HG03045 (cell line): ENCODE data around the gene XRN2.

Source experiments
- ATAC-seq: cut with Tn5 transposase; IDR thresholded peaks from one replicate; pipeline ENCODE4 v1.9.1; 2021; ENCODE audit warnings: mild to moderate bottlenecking, moderate library complexity; ENCODE audit not compliant: unreplicated experiment

Gene XRN2, protein sequence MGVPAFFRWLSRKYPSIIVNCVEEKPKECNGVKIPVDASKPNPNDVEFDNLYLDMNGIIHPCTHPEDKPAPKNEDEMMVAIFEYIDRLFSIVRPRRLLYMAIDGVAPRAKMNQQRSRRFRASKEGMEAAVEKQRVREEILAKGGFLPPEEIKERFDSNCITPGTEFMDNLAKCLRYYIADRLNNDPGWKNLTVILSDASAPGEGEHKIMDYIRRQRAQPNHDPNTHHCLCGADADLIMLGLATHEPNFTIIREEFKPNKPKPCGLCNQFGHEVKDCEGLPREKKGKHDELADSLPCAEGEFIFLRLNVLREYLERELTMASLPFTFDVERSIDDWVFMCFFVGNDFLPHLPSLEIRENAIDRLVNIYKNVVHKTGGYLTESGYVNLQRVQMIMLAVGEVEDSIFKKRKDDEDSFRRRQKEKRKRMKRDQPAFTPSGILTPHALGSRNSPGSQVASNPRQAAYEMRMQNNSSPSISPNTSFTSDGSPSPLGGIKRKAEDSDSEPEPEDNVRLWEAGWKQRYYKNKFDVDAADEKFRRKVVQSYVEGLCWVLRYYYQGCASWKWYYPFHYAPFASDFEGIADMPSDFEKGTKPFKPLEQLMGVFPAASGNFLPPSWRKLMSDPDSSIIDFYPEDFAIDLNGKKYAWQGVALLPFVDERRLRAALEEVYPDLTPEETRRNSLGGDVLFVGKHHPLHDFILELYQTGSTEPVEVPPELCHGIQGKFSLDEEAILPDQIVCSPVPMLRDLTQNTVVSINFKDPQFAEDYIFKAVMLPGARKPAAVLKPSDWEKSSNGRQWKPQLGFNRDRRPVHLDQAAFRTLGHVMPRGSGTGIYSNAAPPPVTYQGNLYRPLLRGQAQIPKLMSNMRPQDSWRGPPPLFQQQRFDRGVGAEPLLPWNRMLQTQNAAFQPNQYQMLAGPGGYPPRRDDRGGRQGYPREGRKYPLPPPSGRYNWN

DNA sequence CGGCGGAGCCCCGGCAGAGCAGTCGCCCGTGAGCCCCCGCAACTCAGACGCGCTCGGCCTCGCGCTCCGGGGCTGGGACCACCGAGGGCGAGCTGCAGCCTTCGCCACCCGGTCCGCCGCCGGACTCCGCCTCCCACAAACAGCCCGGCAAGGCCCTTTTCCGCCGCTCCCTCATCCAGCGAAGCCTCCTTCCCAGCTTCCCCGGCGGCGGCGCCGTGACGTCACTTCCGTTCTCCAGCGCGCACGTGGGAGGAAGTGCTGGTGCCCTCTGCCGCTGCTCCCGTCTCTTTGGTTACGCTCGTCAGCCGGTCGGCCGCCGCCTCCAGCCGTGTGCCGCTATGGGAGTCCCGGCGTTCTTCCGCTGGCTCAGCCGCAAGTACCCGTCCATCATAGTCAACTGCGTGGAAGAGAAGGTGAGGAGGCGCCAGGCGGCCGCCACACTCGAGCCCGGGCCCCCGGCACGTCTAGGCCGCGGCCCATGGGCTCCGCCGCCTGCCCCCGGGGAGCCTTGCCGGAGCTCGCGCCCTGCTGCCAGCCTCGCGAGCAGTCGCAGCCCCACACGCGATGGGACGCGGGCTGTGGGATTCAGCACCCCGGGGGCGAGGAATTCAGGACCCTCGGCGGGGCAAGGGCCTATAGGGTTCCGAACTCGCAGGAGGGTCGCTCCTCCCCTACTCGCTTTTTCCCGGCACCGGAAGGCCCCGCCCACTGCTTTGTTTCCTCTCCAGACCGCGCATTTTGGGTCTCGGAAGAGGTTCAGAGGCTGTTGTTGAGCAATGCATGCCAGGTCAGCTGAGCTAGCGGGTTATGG is at the start of gene XRN2:
TSS of gene XRN2 (plus strand) at position 271 of the 811 bp plus-strand sequence. CDS start at position 339, 68 bp downstream.
- ATAC-seq, result peak; percentile 95

DNA sequence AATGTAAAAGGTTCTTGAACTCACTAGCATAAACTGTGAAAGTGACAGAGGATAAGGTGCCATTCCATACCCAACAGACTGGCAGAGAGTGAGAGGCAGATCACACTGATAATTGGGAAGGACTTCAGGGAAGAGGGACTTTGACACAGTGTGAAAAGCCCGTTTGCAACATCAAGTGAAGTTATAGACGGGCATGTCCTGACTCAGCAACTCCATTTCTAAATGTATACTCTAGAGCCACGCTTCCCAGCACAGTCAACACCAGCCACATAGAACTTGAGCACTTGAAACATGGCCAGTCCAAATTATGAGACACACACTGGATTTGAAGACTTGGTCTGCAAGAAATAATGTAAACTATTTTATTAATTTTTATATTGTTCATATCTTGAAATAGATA is 45.9 kb upstream of the XRN2 start:
- no peak for ATAC-seq

DNA sequence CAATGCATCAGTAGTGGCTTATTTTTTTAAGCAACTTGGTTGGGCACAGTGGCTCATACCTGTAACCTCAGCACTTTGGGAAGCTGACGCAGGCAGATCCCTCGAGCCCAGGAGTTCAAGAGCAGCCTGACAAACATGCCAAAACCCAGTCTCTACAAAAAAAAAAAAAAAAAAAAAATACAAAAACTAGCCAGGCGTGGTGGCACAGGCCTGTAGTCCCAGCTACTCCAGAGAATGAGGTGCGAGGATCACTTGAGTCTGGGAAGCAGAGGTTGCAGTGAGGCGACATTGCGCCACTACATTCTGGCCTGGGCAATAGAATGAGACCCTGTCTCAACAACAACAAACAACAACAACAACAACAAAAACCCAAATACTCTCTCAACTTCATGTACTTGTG is 44.7 kb upstream of the XRN2 start:
- ATAC-seq, result no peak

DNA sequence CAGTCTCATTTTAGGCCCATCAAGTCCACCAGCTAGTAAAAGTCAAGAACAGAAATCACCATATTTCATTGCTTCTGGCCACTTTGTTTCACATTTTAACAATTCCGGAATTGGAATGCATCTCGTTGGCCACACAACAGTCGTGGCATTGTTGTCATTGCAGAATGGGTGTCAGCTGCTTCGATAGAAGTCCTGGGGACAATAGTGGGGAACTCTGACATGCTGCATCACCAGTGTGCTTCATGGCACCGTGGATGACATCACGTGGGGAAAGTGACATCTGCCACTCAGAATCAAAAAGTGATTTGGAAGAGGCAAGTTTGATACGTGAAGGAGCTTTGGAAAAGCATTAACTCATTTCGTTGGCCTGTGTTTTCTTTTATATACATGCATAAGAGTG is 43.8 kb upstream of the XRN2 start:
- no peak for ATAC-seq

DNA sequence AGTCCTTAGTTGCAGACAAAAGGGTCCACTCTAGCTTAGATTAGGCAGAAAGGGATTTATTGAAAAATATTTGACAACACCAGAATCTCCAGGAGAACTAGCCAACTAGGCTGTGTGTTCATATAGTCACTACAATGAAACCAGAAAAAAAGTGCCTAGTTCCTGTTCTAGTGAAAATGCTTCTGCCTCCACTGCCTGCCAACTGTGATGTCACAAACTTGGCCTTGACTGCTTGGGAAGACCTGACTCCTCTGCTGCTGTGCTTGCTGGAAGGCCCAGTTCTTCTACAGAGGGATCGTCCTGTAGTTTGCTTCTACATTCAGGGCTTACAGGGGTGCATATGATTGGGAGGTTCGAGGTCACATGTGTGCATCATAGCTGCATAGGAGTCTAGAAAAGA is 40.3 kb upstream of the XRN2 start:
- no peak for ATAC-seq

DNA sequence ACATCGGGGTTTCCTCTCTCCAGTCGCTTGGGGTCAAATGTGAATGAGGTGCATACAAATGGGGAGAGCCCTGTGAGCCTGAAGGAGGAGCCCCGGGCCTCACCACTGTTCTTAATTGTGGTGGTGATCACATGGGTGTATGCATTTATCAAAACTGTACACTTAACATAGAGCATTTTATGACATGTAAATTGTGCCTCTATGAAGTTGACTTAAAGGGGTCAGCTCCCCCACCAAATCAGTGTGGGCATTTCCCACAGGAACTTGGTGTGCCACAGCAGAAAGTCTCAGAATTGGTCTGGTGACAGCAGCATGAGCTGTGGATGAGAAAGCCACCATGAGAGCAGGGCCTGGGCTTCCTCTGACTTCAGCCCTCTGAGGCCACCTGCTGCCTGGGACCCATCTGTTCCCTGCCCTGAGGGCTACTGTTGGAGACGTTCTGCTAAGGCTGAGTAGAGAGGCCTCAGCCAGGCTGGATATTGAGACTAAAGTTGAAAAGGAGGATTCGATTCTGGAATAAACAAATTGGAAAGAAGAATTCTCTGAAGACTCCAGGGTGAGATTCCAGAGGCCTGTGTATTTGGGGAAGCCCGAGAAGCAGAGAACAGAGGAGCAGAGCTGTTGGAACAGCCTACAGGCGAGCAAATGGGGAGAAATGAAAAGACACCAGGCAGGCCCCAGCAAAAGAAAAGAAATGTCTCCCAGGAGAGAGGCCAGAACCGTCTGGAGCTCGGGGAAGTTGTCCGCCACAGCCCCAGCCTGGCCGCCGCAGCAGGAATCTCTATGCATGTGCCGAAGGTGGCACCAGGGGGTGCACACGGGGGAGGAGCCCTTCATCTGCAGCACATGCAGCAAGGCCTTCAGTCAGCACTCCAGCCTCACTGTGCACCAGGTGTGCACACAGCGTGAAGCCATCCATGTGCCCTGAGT is 37.6 kb upstream of the XRN2 start:
- ATAC-seq, result no peak

DNA sequence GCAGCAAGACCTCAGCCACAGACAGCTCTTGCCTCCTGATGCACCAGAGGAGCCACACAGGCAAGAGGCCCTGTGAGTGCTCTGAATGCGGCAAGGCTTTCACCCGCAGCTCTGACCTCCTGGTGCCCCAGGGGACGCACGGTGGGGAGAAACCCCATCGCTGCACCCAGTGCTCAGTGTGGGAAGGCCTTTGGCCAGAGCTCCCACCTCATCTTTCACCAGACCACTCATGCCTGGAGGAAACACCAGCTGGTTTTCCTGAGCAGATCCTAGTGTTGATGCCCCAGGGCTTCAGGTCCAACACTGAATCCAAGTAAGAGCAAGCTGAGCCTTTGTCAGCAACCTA is 37.0 kb upstream of the XRN2 start:
- ATAC-seq, result no peak

DNA sequence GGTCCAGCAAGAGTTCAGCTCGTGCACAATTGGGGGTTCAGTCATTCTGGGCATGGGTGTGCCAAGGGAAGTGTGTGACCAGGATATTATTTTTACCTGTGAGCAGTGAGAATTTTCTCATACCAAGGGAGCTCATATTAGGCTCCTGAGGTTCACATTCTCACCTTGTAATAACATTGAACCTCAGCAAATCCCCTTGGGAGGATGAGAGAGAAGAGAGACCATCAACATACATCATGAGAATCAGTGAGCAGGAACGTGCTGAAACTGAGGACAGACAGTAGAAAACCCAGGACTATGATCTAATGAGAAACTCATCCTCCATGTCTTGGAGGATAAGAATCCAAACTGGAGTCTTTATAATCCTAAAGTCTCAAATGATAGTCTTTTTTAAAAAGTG is 33.4 kb upstream of the XRN2 start:
- ATAC-seq, result no peak

DNA sequence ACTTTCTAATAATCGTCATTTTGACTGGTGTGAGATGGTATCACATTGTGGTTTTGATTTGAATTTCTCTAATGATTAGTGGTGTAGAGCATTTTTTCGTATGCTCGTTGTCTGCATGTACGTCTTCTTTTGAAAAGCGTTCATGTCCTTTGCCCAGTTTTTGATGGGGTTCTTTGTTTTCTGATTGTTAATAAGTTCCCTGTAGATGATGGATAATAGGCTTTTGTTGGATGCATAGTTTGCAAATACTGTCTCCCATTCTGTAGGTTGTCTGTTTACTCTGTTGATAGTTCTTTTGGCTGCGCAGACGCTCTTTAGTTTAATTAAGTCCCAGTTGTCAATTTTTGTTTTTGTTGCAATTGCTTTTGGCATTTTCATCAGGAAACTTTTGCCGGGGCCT is 32.3 kb upstream of the XRN2 start:
- no peak for ATAC-seq

DNA sequence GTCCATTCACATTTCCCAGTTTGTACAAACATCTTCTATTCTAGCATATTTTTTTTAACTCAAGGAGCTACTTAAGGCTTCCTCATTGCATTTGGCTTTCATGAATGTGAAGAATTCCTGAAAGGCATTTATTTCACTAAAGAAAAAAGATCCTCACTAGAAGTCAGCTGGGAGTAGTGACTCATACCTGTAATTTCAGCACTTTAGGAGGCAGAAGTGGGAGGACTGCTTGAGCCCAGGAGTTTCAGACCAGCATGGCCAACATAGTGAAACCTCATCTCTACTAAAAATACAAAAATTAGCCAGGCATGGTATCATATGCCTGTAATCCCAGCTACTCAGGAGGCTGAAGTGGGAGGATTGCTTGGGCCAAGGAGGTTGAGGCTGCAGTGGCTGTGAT is 30.9 kb upstream of the XRN2 start:
- peak; percentile 57 for ATAC-seq

DNA sequence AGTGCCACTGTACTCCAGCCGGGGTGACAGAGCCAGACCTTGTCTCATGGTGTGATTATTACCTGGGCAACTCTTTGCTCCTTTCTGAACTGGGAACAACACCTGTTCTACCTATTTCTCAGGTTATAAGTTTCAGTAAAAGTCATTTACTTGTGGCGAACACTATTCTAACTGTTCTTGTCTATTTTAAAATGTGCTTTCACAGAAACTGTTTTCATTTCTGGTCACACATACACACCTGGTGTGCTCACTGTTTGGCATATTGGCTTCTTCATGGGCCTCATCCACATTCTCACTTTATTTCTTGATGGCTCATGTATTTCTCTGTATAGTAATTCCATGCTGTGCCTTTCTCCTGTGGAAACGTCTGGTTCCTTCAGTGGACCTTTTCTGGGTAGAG is 30.5 kb upstream of the XRN2 start:
- ATAC-seq, result peak; percentile 71

DNA sequence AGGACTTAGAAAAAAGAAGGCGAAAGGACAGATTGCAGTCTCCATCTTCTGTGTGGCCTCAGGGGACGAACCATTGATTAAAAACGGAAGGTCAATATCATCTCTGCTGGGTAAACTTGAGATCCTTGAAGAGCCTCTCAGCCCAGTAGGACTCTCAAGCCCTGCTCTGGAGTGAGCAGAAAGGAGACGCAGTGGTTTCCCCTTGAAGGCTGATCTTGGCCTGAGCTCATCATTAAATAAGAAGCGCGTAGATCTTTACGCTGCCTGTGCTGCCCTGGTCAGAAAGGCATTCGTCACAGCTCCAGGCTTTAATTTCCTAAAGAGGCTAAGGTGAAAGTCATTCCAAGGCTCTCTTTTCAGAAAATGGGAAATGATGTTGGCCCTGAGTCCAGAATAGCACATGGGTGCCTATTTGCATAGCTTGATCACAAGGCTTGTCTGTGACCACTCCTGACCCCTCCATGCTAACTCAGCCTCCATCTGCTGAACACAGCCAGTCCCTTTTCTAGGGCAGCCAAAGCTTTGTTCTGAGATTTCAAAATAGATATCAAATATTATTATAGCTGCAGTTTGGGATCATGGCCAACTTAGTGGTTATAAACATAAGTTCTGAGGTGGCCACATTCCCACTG is 29.3 kb upstream of the XRN2 start:
- no peak for ATAC-seq

DNA sequence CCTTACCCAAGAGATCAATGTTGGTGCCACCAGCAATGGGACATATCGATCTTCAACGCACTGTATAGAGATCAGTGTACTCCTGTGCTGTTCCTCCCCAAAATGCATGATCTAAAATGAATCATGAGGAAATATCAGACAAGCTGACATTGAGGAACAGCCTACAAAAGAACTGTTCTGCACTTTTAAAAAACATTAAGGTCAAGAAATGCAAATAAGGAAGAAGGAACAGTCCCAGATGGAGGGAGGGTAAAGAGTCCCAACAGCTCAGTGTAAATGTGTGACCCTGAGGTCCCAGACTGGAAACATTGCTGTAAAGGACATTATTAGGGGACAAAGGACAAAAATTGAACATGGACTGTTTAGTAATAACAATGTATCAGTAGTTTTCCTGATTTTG is 24.3 kb upstream of the XRN2 start:
- ATAC-seq, result no peak

DNA sequence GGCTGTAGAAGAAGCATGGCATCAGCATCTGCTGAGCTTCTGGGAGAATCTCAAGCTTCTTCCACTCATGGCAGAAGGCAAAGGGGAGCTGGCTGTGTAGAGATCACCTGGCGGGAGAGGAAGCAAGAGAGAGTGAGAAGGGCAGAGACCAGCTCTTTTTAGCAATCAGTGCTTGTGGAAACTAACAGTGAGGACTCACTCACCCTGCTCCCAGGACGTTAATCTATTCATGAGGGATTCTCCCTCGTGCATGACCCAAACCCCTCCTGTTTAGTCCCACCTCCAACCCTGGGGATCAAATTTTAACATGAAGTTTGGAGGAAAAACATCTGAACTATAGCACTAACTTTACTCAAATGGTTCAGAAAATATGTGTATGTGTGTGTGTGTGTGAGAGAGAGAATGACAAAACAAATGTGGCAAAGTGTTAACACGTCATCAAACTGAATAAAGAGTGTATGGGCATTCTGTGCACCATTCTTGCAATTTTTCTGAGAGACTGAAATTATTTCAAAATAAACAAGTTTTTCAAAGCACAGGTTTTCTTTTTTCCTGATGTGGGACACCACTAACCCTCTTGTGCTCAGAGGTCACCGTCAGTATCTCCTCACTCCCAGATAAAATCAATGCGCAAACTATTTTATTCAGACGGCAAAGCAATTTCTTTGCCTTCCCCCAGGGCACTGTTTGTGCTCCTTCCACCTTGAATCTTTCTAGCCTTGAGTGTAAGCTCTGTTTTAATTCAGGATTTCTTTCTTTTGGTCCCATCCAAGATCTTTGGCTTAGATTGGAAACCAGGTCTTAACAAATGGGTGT is 23.2 kb upstream of the XRN2 start:
- ATAC-seq, result no peak

DNA sequence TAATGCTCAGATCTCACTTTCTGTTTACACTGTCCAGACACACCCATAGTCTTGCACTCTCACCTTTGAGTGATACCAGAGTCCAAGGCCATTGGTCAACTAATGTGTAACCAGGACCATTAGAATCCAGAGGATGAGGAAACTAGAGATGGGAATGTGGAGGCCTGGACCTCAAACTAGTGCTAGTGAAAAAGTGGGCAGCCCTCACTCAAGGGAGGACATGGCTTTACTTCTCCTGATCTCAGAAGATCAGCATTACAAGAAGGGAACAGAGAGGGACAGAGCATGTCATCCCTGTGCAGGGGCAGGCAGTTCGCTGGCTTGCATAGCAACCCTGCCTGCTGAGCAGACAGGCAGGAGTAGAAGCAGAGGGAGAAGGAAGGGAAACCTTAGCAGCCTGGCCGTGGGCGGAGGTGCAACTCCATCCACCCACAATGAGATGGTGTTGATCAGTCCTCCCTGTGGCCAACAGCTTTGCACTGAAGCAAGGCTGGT is 22.6 kb upstream of the XRN2 start:
- ATAC-seq, result no peak

DNA sequence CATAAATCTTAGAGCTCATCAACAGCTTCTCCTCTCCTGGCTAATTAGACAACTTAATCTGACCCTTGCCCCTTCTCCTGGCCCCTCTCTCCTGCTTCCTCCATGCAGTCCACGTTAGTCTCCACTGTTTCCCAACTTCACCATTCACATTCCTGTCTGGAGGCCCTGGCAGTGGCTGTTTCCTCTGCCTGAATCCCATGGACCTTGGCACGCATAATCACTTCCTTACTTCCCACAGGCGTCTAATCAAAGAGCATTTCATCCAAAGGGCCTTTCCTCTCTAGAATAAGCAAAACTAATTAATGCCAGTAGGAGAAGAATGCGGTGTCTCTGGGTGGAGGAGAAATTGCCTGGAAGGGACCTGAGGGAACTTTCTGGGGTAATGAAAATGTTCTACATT is 16.4 kb upstream of the XRN2 start:
- no peak for ATAC-seq

DNA sequence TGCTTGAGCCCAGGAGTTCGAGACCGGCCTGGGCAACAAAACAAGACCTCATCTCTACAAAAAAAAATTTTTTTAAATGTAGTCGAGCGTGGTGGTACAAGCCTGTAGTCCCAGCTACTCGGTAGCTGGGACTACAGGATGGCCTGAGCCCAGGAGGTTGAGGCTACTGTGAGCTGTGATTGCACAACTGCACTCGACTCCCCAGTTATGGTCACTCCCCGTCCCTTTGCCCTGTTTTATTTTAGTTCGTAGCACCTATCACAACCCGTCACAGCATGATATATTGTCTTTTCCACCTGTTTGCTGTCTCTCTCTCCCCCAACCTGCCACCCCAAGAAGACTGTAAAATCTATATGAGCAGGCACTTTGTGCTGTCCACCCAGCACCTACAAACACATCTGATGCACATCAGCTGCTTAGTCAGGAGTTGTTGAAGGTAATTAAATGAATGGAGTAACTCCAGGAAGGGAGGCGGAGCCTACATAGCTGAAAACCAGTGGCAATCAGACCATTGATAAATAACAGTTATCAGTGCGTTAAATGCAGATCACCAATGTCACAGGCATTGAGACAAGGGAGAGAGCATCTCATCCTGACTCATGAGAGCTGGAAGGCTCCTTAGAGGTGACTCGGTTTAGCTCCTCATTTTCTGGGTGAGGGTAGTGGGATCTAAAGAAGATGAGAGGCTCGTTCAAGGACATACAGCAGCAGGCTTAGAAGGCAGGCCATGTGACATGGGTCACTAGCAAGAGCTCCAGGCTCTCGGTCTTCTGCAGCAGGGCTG is 14.4 kb upstream of the XRN2 start:
- no peak for ATAC-seq

DNA sequence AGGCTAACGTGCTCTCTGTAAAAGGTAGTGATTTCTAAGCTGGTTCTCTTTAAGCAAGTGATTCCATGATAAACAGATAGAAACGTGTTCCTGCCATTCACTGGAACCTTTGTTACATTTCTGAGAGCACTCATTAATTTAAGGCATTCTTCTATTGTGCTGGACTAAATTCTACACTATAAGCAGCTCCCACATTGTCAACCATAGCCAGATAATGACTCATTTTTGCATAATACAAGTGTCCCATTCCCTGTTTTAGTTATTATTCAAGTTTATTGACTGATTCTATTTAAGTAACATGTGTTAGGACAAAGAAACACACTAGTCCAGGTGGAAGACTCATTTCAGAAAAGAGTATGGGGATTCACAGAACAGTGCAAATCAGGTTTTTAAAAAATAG is 13.5 kb upstream of the XRN2 start:
- no peak for ATAC-seq
